ENCODE measurements around the gene CCL17.
"Not testable (repeated sequence)": the region's sequence is repeated elsewhere in the genome, so short reads cannot be mapped to it uniquely, and the experiment has no call there.

CCL17 gene

DNA sequence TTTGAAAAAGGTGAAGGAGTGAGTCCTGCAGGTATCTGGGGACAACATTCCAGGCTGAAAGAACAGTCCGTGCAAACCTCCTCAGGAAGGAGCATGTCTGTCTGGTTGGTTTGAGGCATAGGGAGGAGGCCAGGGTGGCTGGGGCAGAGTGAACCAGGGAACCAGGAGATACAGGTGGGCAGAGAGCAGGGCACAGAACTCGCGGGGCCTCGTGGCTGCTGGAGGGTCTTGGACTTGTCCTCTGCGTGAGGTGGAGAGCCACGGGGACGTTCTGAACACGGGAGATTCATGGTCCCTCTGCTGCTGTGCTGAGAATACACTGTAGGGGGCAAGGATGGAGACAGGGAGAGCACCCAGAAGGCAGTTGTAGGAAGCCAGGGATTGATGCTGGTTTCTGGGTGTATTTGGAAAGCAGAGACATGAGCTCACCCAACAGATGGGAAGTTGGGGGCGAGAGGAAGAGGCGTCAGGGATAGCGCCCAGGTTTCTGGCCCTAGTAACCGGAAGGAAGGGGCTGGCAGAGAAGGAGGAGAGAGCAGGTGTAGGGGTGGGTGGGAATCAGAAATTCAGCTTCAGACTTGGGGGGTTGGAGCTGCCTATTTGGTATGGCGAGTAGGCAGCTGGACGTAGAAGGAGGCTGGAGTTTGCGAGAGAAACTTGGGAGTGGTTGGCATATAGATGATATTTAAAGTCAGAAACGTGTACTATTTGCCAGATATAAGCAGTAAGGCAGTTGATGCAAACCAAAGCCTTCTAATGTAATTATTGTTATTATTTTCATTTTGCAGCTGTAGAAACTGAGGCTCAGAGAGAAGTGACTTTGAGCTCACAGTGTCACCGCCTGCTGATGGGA, at the start of gene CCL17:
Gene CCL17, plus strand, starts transcription at position 803 of the 853 bp plus-strand sequence. CDS start 9,166 bp downstream, outside the sequence.
- no peak for DNase-seq

DNA sequence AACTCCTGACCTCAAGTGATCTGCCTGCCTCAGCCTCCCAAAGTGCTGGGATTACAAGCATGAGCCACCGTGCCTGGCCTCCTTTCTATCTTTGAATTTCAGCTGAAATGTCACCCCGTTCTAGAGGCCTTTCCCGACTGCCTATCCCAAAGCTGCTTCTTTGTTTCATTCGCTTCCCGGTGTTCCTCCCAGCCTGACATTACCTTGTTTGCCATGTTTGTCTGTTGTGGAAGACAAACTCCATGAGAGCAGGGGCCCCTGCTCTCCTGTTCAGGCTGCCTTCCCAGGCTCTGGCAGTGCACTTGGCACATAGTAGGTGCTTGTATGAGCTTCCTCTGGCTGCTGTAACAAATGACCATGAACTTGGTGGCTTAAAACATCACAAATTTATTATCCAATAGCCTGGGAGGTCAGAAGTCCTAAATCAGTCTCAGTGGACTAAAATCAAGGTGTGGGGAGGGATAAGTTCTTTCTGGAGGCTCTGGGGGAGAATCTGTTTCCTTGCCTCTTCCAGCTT, 48.6 kb upstream of the CCL17 start:
- no peak for DNase-seq

DNA sequence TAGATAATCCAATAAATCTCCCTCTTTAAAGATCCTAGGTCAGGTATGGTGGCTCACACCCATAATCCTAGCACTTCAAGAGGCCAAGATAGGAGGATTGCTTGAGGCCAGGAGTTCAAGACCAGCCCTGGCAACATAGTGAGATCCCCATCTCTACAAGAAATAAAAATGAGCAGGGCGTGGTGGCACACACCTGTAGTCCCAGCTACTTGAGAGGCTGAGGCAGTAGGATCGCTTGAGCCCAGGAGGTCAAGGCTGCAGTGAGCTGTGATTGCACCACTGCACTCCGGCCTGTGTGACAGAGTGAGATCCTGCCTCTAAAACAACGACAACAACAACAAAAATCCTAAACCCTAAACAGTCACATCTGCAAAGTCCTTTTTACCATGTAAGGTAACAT, 48.0 kb upstream of the CCL17 start:
- no peak for DNase-seq

GRCh38 chr16:57357330-57358085, 47.1 kb upstream of the CCL17 start:
- DNase-seq: no peak

- no peak for DNase-seq
Observed at GRCh38 chr16:57358086-57358420, 46.5 kb upstream of the CCL17 start.

- no peak for DNase-seq
Observed at GRCh38 chr16:57358527-57359095, 46.0 kb upstream of the CCL17 start, which contains the start of gene CCL22. Gene CCL22, plus strand, starts transcription at chr16:57358783. Its CDS starts 34 bp downstream, at chr16:57358817.

GRCh38 chr16:57360321-57360935, 44.1 kb upstream of the CCL17 start:
- DNase-seq: no peak

DNA sequence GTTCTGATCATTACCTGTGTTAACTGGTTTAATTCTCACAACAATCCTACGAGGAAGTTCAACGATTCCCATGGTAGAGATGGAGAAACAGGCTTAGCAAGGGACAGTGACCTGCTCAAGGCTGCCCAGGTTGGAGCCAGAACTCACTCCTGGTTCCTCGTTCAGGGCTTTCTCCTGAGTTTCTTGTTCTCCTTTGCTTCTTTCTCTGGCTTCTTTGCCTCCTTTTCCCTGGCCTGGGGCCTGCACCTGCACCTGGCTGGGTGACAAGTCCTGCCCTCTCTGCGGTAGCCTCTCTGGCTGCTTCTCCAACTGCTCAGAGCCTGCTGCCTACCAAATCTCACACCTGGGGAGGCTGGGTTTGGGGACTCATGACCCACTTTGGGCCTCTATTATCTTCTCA, 43.2 kb upstream of the CCL17 start:
- no peak for DNase-seq

- no peak for DNase-seq
Observed at GRCh38 chr16:57364143-57364542, 40.4 kb upstream of the CCL17 start.

DNA sequence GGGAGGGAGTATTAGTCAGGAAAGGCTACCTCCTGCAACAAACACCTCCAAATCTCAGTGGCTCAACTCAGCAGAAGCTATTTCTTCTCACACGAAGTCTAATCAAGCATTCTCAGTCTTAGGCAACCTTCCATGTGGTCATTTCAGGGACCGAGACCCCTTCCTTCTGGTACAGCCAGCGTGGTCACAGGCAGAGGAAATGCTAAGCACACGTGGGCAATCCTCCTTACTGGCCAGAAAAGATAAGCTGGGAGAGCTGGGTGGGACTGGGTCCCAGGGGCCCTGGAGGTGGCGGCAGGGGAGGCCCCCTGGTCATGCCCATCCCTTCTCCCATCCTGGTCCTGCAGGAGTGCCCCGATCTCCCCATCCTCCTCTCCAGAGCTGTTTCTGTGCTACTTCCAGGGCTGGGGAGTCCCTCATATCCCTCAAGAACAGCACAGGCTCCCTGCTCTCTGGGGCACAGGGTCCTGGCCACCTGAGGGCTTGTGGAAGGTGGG, 38.0 kb upstream of the CCL17 start:
- DNase-seq: no peak

- no peak for DNase-seq
Observed at GRCh38 chr16:57367116-57367752, 37.3 kb upstream of the CCL17 start.

DNA sequence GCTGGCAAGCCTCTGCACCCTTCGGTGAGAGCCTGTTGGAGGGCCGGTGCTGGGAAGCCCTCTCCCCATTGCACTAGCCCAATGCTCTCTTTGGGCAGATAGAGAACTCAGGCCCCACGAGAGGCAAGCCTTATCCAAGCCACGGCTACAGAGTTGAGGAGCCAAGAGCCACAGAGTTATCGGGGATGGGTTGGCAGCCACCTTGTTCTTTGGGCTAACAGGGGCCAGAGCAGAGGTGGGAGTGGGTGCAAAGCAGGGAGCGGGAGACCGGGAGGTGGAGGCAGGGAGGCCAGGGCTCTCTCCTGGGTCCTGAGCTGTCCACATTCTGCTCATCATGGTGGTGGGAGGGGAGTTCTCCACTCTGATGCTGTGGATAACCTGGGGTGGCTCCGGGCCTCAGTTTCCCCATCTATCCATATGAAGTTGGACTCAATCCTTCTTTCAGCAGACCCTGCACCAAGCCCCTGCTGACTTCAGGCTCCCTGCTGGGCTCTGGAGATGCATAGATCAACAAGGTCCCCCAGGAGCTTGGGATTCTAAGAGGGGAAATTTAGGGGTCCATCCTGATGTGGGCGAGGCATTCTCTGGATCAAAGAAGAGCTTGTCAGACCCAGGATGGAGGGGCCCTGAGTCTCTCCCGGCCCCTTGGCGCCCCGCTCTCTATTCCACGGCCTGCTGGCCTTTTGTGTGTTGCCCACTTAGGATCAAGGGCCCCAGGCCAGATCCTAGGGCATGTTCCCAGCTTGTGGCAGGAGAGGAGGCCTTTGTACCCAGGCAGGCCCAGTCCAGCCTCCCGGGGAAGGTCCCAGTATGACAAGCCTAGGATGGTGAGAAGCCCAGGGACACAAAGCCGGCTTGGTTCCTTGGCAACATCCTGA, 32.8 kb upstream of the CCL17 start:
- DNase-seq: no peak

DNA sequence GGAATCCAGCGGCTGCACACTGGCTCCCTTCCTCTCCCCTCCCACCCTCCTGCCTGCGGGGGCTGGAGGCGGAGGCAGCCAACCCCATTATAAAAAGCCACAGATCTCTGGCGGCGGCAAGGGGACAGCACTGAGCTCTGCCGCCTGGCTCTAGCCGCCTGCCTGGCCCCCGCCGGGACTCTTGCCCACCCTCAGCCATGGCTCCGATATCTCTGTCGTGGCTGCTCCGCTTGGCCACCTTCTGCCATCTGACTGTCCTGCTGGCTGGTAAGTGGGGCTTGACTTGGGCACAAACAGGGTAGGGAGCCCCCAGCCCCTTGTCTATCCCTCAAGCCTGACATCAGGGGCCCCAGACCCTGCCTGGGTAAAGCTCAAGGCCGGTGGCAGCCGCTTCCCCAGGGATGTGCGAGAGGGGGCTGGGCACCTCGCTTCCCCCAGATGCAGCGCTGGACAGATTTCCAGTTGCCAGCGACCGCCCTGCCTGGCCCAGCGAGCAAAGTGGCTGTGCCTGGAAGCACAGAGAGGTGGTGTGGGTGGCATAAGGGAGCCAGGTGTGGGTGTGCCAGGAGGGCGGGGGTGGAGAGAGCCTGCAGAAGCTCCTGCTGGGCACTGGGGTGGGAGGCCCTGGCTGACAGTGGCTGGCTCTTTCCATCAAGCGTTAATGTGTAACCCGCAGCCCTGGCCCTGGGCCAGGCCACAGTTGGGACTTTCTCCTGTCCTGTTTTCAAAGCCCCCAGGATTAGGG, 32.0 kb upstream of the CCL17 start, which contains the start of gene CX3CL1:
Gene CX3CL1, plus strand, starts transcription at position 119 of the 745 bp plus-strand sequence. Its CDS starts 79 bp downstream, at position 198.
- DNase-seq: no peak

- DNase-seq: no peak
Observed at GRCh38 chr16:57373117-57373947, 31.2 kb upstream of the CCL17 start.

GRCh38 chr16:57374067-57374534, 30.5 kb upstream of the CCL17 start:
- DNase-seq: no peak

- DNase-seq: not testable (repeated sequence)
Observed at GRCh38 chr16:57374925-57375465, 29.6 kb upstream of the CCL17 start.

- DNase-seq: no peak
Observed at GRCh38 chr16:57376313-57376818, 28.2 kb upstream of the CCL17 start.

GRCh38 chr16:57377080-57377841, 27.3 kb upstream of the CCL17 start:
- no peak for DNase-seq

Measured in CD4-positive, alpha-beta T cell treated with Interleukin-17A for 4 hours (primary cell).